GM12872 (cell line): ENCODE results near the gene DRC7.

Experiments
- TF ChIP-seq, protein P1 (sequence below): IDR thresholded peaks from 3 replicates; pipeline ENCODE4 v1.5.1; 2011; ENCODE audit warnings: low read depth, mild to moderate bottlenecking, low read length, moderate library complexity; ENCODE audit not compliant: insufficient read depth

DRC7 gene

DNA sequence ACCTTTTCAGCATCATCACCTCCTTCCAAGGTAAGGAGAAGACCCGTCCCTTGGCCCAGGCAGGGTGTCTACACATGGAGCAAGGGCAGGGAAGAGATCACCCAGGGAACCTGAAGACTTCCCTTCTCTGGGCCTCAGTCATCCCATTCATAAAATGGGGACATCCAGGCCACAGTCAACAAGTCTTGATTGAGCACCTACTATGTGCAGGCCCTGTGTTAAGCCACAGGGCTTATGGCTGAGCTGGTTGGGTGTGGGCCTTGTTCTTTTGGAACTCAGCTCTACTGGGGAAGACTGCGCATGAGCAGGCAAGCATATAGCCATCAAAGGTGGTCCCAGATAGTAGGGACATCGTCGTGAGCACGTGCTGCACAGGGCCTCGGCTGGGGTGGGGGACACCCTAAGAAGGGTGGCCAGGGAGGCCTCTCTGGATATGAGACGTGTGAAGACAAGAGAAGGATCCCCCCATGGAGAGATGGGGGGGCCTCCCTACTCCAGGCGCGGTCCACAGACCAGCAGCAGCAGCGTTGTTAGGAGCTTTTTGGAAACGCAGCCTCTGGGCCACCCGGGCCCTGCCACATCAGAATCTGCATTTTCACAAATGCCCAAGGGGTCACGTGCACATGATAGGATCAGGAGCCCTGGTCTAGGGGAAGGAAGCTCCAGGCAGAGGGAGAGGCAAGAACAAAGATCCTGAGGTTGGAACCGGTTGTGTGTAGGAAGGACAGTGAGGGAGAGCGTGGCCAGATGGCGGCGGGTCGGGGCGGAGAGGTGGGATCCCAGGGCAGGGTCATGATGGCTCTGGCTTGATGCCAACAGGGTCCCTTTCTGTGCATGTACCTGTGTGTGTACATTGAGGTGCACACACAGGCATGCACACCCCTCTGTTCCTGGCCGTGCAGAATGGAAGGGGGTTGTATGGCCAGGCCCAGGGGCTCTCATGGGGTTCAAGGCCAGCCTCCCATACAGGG is 32.4 kb upstream of the DRC7 start:
- TF ChIP-seq, protein P1, sequence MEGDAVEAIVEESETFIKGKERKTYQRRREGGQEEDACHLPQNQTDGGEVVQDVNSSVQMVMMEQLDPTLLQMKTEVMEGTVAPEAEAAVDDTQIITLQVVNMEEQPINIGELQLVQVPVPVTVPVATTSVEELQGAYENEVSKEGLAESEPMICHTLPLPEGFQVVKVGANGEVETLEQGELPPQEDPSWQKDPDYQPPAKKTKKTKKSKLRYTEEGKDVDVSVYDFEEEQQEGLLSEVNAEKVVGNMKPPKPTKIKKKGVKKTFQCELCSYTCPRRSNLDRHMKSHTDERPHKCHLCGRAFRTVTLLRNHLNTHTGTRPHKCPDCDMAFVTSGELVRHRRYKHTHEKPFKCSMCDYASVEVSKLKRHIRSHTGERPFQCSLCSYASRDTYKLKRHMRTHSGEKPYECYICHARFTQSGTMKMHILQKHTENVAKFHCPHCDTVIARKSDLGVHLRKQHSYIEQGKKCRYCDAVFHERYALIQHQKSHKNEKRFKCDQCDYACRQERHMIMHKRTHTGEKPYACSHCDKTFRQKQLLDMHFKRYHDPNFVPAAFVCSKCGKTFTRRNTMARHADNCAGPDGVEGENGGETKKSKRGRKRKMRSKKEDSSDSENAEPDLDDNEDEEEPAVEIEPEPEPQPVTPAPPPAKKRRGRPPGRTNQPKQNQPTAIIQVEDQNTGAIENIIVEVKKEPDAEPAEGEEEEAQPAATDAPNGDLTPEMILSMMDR, result no peak

DNA sequence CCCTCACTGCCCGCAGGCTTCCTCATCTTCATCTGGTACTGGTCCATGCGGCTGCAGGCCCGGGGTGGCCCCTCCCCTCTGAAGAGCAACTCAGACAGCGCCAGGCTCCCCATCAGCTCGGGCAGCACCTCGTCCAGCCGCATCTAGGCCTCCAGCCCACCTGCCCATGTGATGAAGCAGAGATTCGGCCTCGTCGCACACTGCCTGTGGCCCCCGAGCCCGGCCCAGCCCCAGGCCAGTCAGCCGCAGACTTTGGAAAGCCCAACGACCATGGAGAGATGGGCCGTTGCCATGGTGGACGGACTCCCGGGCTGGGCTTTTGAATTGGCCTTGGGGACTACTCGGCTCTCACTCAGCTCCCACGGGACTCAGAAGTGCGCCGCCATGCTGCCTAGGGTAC is 31.2 kb upstream of the DRC7 start:
- TF ChIP-seq, protein P1, result no peak

- TF ChIP-seq, protein P1, result no peak
Measured at GRCh38 chr16:57663917-57664661, 30.5 kb upstream of the DRC7 start.

GRCh38 chr16:57664662-57665025 is 30.0 kb upstream of the DRC7 start:
- TF ChIP-seq, protein P1, result no peak

- TF ChIP-seq, protein P1, result no peak
Measured at GRCh38 chr16:57665541-57665940, 29.1 kb upstream of the DRC7 start.

GRCh38 chr16:57666353-57667047 is 28.1 kb upstream of the DRC7 start:
- TF ChIP-seq, protein P1, result no peak

- TF ChIP-seq, protein P1, result no peak
Measured at GRCh38 chr16:57667048-57667525, 27.5 kb upstream of the DRC7 start.
